Astrocyte (in vitro differentiated cells and primary cell): ENCODE measurements around the gene ENPEP. TPM values are rescaled to one million over a fixed set of nuclear protein-coding genes. Genes with fewer than 3 reads are reported as not detected.
A peak's percentile ranks its signal among the peaks of the same experiment; 100 is the strongest.

Experiments used
- DNase-seq: peaks from one replicate; pipeline ENCODE4 v3.0.0-alpha.2; 2010; ENCODE audit warnings: low read depth
- FAIRE-seq: peaks from 2 replicates; lab custom pipeline; 2011; peaks lifted over from hg19 to GRCh38; lab: Jason Lieb, UNC
- H2AFZ ChIP-seq: 2 replicates; pipeline ENCODE4 v1.6.0; 2012; ENCODE audit warnings: low read depth, low read length, inconsistent platforms
- H3K27ac ChIP-seq: 2 replicates; pipeline ENCODE4 v1.5.1; 2011; ENCODE audit warnings: low read depth, low read length, inconsistent platforms
- H3K27me3 ChIP-seq: 2 replicates; pipeline ENCODE4 v1.6.0; 2011; ENCODE audit warnings: low read length, inconsistent platforms; ENCODE audit not compliant: insufficient read depth
- H3K36me3 ChIP-seq: 2 replicates; pipeline ENCODE4 v1.5.1; 2011; ENCODE audit warnings: low read length, inconsistent platforms; ENCODE audit not compliant: insufficient read depth
- H3K4me1 ChIP-seq: 2 replicates; pipeline ENCODE4 v1.5.1; 2011; ENCODE audit warnings: low read length, inconsistent platforms; ENCODE audit not compliant: insufficient read depth
- H3K4me2 ChIP-seq: 2 replicates; pipeline ENCODE4 v1.6.0; 2012; ENCODE audit warnings: low read length, inconsistent platforms
- H3K4me3 ChIP-seq: 2 replicates; pipeline ENCODE4 v1.5.1; 2011; ENCODE audit warnings: low read depth, mild to moderate bottlenecking, low read length, inconsistent platforms; ENCODE audit not compliant: insufficient read depth
- H3K79me2 ChIP-seq: 2 replicates; pipeline ENCODE4 v1.6.0; 2012; ENCODE audit warnings: mild to moderate bottlenecking, low read length, inconsistent platforms; ENCODE audit not compliant: insufficient read depth
- H3K9ac ChIP-seq: 2 replicates; pipeline ENCODE4 v1.6.0; 2012; ENCODE audit warnings: mild to moderate bottlenecking, low read length, inconsistent platforms
- H3K9me3 ChIP-seq: 2 replicates; pipeline ENCODE4 v1.5.1; 2012; ENCODE audit warnings: low read depth, mild to moderate bottlenecking, low read length, inconsistent platforms; ENCODE audit not compliant: insufficient read depth
- H4K20me1 ChIP-seq: 2 replicates; pipeline ENCODE4 v1.6.0; 2012; ENCODE audit warnings: low read length, inconsistent platforms; ENCODE audit not compliant: insufficient read depth
- H3K27ac Mint-ChIP-seq: one replicate; pipeline ENCODE4 v1.8.0; 2021; ENCODE audit warnings: mild to moderate bottlenecking, mixed read lengths; ENCODE audit not compliant: unreplicated experiment
- H3K27me3 Mint-ChIP-seq: one replicate; pipeline ENCODE4 v1.8.0; 2021; ENCODE audit warnings: low read depth, mixed read lengths; ENCODE audit not compliant: unreplicated experiment
- H3K36me3 Mint-ChIP-seq: one replicate; pipeline ENCODE4 v1.8.0; 2021; ENCODE audit warnings: low read depth, mixed read lengths; ENCODE audit not compliant: unreplicated experiment
- H3K4me1 Mint-ChIP-seq: one replicate; pipeline ENCODE4 v1.8.0; 2021; ENCODE audit warnings: low read depth, mixed read lengths; ENCODE audit not compliant: unreplicated experiment
- H3K4me3 Mint-ChIP-seq: one replicate; pipeline ENCODE4 v1.8.0; 2021; ENCODE audit warnings: mild to moderate bottlenecking, moderate library complexity, mixed read lengths; ENCODE audit not compliant: unreplicated experiment
- H3K9me3 Mint-ChIP-seq: one replicate; pipeline ENCODE4 v1.8.0; 2021; ENCODE audit warnings: mild to moderate bottlenecking, mixed read lengths; ENCODE audit not compliant: unreplicated experiment
- EZH2 ChIP-seq: IDR thresholded peaks from 2 replicates; pipeline ENCODE4 v1.6.1; 2012; ENCODE audit warnings: mild to moderate bottlenecking, low read length, inconsistent platforms; ENCODE audit not compliant: insufficient read depth
- total RNA-seq: library from RNA; stranded (reverse); gene quantifications from 2 replicates; pipeline ENCODE4 v1.2.1, GENCODE V29; 2021
- TF ChIP-seq, protein P1 (sequence below): IDR thresholded peaks from 2 replicates; pipeline ENCODE4 v1.5.1; 2011; ENCODE audit warnings: low read depth, mild to moderate bottlenecking, inconsistent platforms, low read length, moderate library complexity; ENCODE audit not compliant: insufficient read depth

The ENPEP gene
- total RNA-seq, 1 donor from 2014 or later: 1.7 TPM

DNA sequence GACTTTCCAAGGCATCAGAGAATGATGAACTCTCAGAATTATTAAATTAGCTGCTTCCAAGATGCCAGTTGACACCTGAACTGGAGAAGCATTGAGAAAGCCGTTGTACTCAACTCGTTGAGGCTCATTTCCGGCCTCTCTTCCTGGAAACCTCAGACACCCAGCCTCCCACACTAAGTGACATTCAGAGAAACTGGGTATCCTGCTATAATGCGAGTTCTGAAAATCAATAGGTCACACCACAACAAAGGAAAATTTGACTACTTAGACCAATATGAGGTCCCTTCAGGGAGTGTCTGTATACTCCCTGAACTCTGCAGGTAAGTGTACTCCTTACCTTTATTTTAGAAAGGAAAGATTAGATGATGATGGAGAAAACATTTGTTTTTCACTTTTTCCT is 51.2 kb downstream of the ENPEP start:
- H3K27me3 ChIP-seq: no peaks in the 10 kb centered on the region
- no peak overlapping the region for H3K4me3 ChIP-seq
- H3K9me3 Mint-ChIP-seq: no peaks in the 10 kb centered on the region
- no peak overlapping the region for H3K4me3 Mint-ChIP-seq
- H3K9ac ChIP-seq: no peak overlapping the region
- no peaks in the 10 kb centered on the region for H3K4me1 ChIP-seq
- H3K27ac ChIP-seq: no peak overlapping the region
- TF ChIP-seq, protein P1, sequence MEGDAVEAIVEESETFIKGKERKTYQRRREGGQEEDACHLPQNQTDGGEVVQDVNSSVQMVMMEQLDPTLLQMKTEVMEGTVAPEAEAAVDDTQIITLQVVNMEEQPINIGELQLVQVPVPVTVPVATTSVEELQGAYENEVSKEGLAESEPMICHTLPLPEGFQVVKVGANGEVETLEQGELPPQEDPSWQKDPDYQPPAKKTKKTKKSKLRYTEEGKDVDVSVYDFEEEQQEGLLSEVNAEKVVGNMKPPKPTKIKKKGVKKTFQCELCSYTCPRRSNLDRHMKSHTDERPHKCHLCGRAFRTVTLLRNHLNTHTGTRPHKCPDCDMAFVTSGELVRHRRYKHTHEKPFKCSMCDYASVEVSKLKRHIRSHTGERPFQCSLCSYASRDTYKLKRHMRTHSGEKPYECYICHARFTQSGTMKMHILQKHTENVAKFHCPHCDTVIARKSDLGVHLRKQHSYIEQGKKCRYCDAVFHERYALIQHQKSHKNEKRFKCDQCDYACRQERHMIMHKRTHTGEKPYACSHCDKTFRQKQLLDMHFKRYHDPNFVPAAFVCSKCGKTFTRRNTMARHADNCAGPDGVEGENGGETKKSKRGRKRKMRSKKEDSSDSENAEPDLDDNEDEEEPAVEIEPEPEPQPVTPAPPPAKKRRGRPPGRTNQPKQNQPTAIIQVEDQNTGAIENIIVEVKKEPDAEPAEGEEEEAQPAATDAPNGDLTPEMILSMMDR: no peak
- no peak for TF ChIP-seq EZH2
- DNase-seq (no peak), FAIRE-seq (no peak)
- H3K36me3 Mint-ChIP-seq: no peaks in the 10 kb centered on the region
- H3K27ac Mint-ChIP-seq: no peak overlapping the region
- H4K20me1 ChIP-seq: no peaks in the 10 kb centered on the region
- no peak overlapping the region for H3K4me2 ChIP-seq
- H3K9me3 ChIP-seq: no peaks in the 10 kb centered on the region
- peaks cover 6% of the 10 kb centered on the region for H3K4me1 Mint-ChIP-seq
- no peaks in the 10 kb centered on the region for H3K36me3 ChIP-seq
- no peak overlapping the region for H2AFZ ChIP-seq
- H3K27me3 Mint-ChIP-seq: no peaks in the 10 kb centered on the region
- no peaks in the 10 kb centered on the region for H3K79me2 ChIP-seq

DNA sequence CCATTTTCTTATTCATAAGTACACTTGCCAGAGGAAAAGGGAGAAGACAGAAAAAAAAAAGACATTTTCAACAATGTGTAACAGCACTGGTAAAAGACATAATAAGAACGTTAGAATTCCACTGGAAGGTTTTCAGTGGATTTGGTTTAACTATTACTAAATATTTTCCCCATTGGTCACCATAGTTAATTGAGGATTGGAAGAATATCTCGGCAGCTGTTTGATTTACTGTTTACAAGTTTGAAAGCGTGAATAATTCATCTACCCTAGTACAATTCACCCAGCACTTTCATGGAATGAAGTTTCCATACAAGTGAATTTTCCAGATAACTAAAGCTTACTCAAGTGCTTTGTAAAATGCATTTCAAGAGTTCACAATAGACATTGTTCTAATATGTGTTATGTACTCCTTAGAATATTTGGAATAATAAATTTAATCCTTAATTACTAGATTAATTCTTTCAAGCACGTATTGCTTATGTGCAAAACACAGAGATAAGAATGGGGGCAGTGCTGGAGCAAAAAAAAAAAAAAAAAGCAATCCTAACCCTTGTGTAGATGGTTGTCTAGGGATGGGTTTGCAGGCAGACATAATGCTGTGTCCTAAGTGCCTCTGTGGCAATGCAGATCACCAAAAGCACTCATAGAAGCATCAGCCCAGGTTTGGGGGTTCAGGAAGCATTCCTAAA is 57.1 kb downstream of the ENPEP start:
- Histone ChIP-seq H3K9ac (peak overlapping the region; percentile 42), H3K4me1 (peaks cover 6% of the 10 kb centered on the region), H3K79me2 (no peaks in the 10 kb centered on the region), H3K36me3 (no peaks in the 10 kb centered on the region), H4K20me1 (no peaks in the 10 kb centered on the region), H3K27me3 (no peaks in the 10 kb centered on the region), H3K4me2 (peak overlapping the region; percentile 71), H3K4me3 (peak overlapping the region; percentile 38), H2AFZ (peak overlapping the region; percentile 64), H3K9me3 (peaks cover 4% of the 10 kb centered on the region), H3K27ac (peak overlapping the region; percentile 80)
- DNase-seq (peak; percentile 62), FAIRE-seq (no peak)
- Mint-ChIP-seq H3K4me3 (no peak overlapping the region), H3K4me1 (peaks cover 11% of the 10 kb centered on the region), H3K27ac (peak overlapping the region; percentile 94), H3K9me3 (peaks cover 3% of the 10 kb centered on the region), H3K36me3 (no peaks in the 10 kb centered on the region), H3K27me3 (no peaks in the 10 kb centered on the region)
- no peak for TF ChIP-seq EZH2
- TF ChIP-seq, protein P1: no peak

DNA sequence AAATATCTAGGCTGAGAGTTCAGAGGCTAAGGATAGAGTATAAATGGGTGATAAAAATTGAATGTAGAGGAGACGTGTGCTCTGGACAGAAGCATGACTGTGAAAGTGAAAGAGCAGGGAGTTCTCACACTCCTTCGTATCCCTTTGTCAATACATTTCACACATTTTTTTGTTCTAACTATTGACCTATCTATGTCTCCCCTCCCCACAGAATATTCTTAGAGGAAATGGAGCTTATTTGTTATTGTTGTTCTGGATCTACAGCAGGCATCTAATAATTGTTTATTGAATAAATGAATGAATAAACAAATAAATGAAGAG is 57.6 kb downstream of the ENPEP start:
- Mint-ChIP-seq H3K27me3 (no peaks in the 10 kb centered on the region), H3K9me3 (peaks cover 3% of the 10 kb centered on the region), H3K4me1 (peaks cover 11% of the 10 kb centered on the region), H3K27ac (peak overlapping the region; percentile 94), H3K36me3 (no peaks in the 10 kb centered on the region), H3K4me3 (peak overlapping the region; percentile 51)
- TF ChIP-seq EZH2: no peak
- TF ChIP-seq, protein P1: no peak
- Histone ChIP-seq H4K20me1 (no peaks in the 10 kb centered on the region), H3K27me3 (no peaks in the 10 kb centered on the region), H2AFZ (peak overlapping the region; percentile 64), H3K27ac (peak overlapping the region; percentile 80), H3K4me1 (peaks cover 6% of the 10 kb centered on the region), H3K4me2 (peak overlapping the region; percentile 71), H3K36me3 (no peaks in the 10 kb centered on the region), H3K4me3 (peak overlapping the region; percentile 38), H3K9me3 (peaks cover 4% of the 10 kb centered on the region), H3K9ac (peak overlapping the region; percentile 42), H3K79me2 (no peaks in the 10 kb centered on the region)
- FAIRE-seq (peak; percentile 45), DNase-seq (no peak)
